ENCODE data around the gene STIM2.

DNA sequence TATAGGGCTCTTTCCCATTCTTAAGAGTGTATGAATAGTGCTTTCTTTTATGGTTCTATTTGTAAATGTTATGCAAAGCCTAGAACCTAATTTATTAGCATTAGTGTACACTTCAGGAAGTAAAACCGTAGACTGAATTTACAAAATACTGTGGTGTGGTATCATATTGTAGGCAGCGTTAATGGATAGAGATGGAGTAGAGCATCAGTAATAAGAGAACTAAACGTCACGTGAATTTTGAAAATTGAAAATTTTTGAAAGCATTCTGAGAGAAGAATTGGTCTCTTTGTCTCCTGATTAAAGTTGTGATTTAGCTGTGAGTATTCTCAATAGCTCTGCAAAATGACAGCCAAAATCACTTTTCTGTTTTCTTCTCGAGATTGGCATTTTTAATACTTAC is 2.9 kb downstream of the STIM2 start:
- TF ChIP-seq, protein P1, sequence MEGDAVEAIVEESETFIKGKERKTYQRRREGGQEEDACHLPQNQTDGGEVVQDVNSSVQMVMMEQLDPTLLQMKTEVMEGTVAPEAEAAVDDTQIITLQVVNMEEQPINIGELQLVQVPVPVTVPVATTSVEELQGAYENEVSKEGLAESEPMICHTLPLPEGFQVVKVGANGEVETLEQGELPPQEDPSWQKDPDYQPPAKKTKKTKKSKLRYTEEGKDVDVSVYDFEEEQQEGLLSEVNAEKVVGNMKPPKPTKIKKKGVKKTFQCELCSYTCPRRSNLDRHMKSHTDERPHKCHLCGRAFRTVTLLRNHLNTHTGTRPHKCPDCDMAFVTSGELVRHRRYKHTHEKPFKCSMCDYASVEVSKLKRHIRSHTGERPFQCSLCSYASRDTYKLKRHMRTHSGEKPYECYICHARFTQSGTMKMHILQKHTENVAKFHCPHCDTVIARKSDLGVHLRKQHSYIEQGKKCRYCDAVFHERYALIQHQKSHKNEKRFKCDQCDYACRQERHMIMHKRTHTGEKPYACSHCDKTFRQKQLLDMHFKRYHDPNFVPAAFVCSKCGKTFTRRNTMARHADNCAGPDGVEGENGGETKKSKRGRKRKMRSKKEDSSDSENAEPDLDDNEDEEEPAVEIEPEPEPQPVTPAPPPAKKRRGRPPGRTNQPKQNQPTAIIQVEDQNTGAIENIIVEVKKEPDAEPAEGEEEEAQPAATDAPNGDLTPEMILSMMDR (IDR thresholded peaks at IDR 0.05; ENCODE audit: extremely low read depth in 1 of 2, insufficient read depth in 1 of 2, low read depth in 1 of 2, low read length in 2 of 2): no peak
- no peak for TF ChIP-seq POLR2AphosphoS5 (IDR thresholded peaks at IDR 0.05; ENCODE audit: insufficient read depth, low read depth, low read length)
- no peak for TF ChIP-seq POLR2A (IDR thresholded peaks at IDR 0.05; ENCODE audit: low read depth, low read length)

Measured in endothelial cell of umbilical vein (primary cell).